GM12873 (cell line): Measurements from ENCODE around the gene SLC2A1.

ENCODE experiments used
- TF ChIP-seq, protein P1 (sequence below): IDR thresholded peaks from 2 replicates; pipeline ENCODE4 v1.5.1; 2012; ENCODE audit warnings: low read depth, mild to moderate bottlenecking, moderate library complexity, low read length, control low read depth; ENCODE audit not compliant: insufficient read depth; ENCODE audit errors: missing control alignments

SLC2A1 gene

DNA sequence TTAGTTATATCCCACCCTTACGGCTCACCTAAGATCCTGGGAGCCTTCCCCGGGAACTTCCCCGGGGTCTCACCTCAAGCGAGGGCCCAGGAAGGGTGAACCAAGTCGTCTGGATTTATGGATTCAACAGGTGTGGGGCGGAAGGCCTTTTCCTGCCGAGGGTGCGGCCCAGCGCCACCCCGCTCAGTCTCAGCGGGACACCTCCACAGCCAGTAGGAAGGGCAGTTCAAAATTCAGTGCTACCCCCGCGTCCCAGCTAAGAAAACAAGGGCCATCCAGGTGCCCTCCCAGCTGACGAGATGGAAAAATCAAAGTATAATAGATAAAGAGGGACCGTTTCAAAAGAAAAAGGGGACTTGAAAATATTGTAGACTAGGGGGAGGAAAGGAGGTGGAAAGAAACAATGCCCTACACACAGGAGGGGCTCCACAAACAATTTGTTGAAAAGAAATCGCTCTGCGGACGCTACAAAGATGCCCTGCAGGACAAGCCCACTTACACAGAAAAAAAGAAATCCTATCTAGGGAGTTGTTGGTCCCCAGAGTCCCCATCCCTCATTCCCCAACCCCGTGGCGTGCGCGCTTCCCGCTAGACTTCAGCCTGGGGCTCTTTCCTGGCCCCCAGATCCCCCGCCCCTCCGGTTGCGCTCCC is 1.3 kb downstream of the SLC2A1 start:
- TF ChIP-seq, protein P1, sequence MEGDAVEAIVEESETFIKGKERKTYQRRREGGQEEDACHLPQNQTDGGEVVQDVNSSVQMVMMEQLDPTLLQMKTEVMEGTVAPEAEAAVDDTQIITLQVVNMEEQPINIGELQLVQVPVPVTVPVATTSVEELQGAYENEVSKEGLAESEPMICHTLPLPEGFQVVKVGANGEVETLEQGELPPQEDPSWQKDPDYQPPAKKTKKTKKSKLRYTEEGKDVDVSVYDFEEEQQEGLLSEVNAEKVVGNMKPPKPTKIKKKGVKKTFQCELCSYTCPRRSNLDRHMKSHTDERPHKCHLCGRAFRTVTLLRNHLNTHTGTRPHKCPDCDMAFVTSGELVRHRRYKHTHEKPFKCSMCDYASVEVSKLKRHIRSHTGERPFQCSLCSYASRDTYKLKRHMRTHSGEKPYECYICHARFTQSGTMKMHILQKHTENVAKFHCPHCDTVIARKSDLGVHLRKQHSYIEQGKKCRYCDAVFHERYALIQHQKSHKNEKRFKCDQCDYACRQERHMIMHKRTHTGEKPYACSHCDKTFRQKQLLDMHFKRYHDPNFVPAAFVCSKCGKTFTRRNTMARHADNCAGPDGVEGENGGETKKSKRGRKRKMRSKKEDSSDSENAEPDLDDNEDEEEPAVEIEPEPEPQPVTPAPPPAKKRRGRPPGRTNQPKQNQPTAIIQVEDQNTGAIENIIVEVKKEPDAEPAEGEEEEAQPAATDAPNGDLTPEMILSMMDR = no peak

DNA sequence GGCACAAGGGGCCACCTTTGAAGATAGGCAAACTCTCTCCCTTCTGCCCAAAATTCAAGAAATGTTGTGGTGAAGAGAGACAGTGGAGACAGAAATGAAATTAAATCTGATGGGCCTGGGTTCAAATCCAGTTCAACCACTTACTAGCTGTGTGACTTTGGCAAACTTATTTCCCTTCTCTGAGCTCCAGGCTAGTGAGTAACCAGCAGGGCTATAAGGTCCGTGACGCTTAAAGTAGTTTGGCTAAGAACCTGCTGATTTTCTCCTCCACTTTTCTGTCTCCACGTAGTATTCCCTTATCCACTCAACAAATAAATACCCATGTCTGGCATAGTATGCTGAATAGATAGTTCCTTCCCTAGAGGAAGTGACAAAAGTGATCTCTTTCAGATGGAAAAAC is 1.9 kb downstream of the SLC2A1 start:
- TF ChIP-seq, protein P1 = no peak

DNA sequence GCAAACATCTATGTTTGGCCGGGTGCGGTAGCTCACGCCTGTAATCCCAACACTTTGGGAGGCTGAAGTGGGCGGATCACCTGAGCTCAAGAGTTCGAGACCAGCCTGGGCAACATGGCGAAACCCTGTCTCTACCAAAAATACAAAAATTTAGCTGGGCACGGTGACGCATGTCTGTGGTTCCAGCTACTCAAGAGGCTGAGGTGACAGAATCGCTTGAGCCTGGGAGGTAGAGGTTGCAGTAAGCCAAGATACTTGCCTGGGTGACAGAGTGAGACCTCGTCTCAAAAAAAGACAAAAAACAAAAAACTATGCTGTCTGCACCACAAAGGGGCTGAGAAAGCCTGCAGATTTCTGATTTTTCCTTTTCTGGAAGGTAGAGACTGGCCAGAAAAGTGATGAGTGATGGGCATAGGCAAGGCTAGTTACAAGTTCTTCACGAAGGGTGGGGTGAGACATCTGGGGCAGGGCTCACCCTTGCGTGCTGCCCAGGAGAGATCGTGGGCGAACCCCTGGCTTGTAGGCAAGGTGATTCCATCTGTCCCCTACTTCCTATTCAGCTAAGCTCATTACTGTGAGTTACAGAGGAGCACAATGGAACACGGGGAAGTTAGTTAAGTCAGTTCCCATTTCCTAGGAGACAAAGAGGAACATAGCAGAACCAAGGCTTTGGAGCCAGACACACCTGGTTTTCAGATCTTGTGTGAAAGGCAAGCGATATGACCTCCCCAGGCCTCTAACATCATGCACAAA is 3.2 kb downstream of the SLC2A1 start:
- TF ChIP-seq, protein P1 = no peak

DNA sequence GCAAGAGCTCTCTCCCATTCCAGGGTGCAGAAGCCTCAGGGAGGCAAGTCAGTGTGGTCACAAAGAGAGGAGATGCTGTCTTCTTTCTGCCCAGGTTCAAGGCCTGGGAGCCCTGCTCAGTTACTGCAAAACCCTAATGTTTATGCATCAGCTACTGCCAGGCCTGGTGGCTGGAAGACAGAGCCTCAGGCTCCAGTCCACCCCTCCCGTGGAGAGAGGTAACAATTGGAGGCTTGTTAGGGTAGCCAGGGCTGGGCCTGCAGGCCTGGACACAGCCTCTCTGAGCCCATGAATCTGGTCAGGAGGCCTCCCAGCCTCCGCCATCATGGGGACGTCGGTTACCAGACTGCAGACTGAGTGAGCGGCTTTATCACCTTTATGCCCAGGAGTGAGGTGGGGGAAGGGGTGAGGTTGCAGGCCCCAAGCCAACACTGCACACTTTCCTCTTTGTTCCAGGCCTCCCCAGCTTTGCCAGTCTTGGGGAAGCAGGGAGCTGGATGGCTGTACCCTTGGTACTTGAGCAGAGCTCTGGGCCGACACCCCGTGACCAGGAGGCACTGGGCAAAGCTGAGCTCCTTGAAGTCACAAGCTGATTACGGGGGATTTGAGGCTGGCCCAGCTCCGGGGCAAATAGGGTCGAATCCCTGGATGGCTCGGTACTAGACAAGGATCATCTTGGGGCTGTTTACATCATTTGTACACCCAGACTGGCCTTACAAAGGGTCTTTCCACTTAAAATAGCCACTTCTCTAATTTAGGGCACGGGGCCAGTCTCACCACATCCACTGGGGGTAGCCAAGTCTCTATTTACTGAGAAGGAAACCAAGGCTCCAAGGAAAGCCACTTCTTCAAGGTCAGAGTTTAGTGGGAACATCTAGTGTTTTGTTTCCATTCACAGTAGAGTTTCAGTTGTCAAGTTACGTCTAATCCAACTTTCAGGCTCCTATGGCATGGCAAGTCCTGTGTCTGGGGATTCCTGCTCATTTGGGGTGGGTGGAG is 5.2 kb downstream of the SLC2A1 start:
- TF ChIP-seq, protein P1 = no peak

DNA sequence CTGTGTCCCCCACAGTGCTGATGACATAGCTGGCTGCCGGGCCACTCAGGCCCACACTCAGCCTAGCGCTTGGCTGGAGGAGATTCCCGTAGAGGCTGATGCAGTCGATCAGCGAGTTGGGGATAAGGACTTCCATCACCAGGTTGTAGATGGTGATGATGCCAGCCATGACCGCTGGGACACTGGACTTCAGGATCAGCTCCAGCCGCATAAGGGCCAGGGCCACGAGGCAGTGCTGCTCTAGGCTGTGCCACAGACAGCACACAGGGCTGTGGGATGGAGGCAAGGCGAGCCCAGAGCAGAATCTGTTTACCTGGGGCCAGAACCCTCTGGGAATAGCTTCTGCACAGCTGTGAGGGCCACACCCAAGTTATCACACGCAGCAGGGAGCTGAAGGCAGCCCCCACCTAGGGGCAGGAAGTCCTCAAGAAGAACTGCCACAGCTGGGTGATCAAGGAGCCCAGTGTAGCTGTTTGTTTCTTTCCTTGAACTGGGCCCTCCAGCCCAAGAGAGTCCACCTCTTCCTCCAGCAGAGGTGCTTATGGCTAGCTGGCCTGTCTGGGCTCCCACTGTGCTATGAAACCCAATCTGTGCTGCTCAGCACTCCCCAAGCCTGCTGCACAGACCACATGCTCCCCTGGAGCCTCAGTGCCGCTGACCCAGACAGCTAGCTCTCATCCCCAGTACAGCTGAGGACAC is 6.2 kb downstream of the SLC2A1 start:
- TF ChIP-seq, protein P1 = no peak

DNA sequence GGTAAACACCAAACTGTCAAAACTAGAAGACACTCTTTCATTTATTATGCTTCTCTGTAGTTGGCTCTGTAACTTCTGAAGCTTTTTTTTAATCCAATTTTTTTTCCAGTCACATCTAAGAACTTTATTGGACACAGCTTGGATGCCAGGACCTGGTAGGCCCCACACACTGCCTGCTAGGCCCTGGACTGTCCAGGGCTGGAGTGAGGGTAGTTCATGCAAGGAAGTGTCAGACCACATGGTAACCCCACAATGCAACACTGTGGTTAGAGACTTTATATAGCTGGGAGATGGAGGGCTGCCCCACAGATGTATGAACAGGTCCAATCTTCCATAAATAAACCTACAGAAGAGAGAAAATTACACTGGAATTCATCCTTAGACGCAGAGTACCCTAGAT is 7.1 kb downstream of the SLC2A1 start:
- TF ChIP-seq, protein P1 = no peak
